GM12872 (cell line): ENCODE measurements around the gene IL10RA.

Experiments
- CTCF ChIP-seq: IDR thresholded peaks from 3 replicates; pipeline ENCODE4 v1.5.1; 2011; ENCODE audit warnings: low read depth, mild to moderate bottlenecking, low read length, moderate library complexity; ENCODE audit not compliant: insufficient read depth

Gene IL10RA

GRCh38 chr11:117985953-117986887 is at the start of gene IL10RA:
IL10RA (plus strand) TSS chr11:117986394; CDS start chr11:117986468, 74 bp downstream.
- TF ChIP-seq CTCF = 0 out of 3 replicates have a peak, but pooled peaks have one; percentile 3

- no peak for TF ChIP-seq CTCF
These were observed 49.2 kb upstream of the IL10RA start for GRCh38 chr11:117936973-117937372.

DNA sequence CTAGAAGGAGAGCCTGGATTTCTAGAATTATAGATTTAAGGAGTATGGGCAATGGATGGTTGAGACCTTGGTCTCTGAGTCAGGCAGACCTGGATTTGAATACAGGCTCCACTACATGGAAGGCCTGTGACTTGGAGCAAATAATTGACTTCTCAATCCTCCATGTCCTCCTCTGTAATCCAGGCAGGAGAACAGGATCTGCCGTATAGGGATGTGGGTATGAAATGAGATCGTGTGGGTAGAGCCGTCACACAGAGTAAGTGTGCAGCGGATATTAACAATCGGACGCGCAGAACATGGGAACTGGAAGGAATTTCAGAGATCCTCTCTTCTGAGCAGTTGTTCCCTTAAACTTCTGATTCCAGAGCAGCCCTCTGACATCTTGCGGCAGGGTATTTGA is 45.5 kb upstream of the IL10RA start:
- no peak for TF ChIP-seq CTCF

DNA sequence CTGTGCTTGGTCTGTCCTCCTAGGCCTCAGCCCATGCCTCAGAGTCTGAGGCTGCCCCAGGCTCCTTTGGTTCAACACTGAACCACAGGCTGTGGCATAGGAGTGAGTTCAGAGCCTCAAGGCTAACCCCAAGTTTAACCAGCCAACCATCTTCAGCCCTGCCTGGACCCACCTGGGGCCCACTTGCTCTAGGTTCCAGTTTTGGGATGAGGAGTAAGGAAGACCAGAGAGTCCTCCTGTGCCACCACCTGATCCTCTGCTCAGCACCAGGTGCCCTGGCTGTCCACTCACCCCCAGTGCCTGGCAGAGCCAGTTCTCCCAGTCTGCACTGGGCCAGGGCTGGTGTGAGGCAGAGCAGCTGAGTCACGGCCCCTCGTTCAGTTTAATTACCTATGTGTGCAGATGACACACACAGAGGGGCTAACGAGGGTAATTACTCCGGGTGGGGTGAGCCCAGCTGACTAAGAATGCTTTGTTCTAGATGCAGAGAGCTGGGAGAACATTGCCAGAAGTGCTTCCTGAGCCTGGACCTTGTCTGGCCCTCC is 45.0 kb upstream of the IL10RA start:
- no peak for TF ChIP-seq CTCF

DNA sequence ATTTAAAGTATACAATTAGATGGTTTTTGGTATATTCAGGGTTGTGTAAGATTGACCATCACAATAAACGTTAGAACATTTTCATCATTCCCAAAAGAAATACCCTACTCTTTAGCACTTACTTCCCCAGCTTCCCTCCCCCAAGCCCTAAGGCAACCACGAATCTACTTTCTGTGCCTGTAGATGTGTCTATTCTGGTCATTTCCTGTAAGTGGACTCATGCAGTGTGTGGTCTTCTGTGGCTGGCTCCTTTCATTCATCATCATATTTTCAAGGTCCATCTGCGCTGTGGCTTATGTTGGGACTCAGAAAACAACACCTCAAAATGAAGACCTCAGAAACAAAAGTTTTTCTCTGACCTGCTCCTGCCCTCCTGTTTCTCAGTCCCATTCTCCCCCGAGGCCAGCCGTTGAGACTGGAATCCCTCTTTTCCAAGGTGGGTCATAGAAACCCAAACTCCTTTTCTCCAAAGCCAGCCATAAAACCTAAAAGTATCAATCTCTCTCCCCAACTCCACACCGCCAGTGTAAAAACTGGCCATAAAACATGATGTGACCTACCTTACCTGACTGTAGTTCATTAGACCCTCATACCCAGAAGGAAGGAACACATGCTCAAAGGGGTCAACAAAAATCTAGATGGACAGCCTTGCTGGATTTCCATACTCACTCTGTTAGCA is 44.1 kb upstream of the IL10RA start:
- TF ChIP-seq CTCF = no peak

DNA sequence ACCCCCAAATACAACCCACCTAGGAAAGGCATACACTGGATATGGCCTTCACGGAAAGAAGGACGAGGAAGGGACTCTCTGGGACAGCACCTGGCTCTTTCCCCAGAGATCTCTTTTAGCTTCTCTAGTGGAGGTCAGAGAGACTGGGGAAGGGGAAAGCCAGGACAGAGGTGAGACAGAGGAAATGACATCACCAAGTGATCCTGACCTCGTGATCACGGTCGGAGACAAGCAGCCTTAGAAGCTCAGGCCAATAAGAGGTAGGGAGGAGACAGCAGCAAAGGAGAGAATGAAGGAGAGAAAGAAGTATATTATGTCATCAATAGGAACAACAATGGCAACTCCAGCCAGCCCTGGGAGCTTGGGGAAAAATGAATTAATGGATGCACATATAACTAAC is 41.6 kb upstream of the IL10RA start:
- no peak for TF ChIP-seq CTCF
